H9 (cell line): ENCODE results near the gene GNA12. TPM values are rescaled to one million over a fixed set of nuclear protein-coding genes. Genes with fewer than 3 reads are reported as not detected.

Source experiments
- DNase-seq: peaks from one replicate; pipeline ENCODE4 v3.0.0-alpha.2; 2017
- H2AFZ ChIP-seq: one replicate; pipeline ENCODE4 v1.6.1; 2013; ENCODE audit warnings: mild to moderate bottlenecking, low read length, control low read depth, moderate library complexity
- H2AK5ac ChIP-seq: 2 replicates; pipeline ENCODE4 v1.6.1; 2013; ENCODE audit warnings: low read length, control low read depth, mixed read lengths; ENCODE audit not compliant: insufficient read length
- H2BK120ac ChIP-seq: one replicate; pipeline ENCODE4 v1.6.1; 2013; ENCODE audit warnings: low read depth, mild to moderate bottlenecking, low read length, control low read depth, inconsistent platforms; ENCODE audit not compliant: poor library complexity, severe bottlenecking
- H2BK12ac ChIP-seq: 2 replicates; pipeline ENCODE4 v1.6.1; 2013; ENCODE audit warnings: low read length, control low read depth, mixed read lengths, low read depth; ENCODE audit not compliant: insufficient read length
- H2BK15ac ChIP-seq: 2 replicates; pipeline ENCODE4 v1.6.1; 2013; ENCODE audit warnings: low read depth, low read length, control low read depth
- H2BK20ac ChIP-seq: one replicate; pipeline ENCODE4 v1.6.1; 2013; ENCODE audit warnings: low read depth, mild to moderate bottlenecking, low read length, control low read depth, inconsistent platforms; ENCODE audit not compliant: poor library complexity, severe bottlenecking
- H2BK5ac ChIP-seq: 2 replicates; pipeline ENCODE4 v1.6.1; 2013; ENCODE audit warnings: low read length, control low read depth, mixed read lengths; ENCODE audit not compliant: insufficient read length
- H3K14ac ChIP-seq: 2 replicates; pipeline ENCODE4 v1.6.1; 2013; ENCODE audit warnings: low read length, control low read depth; ENCODE audit not compliant: insufficient read depth
- H3K18ac ChIP-seq: 2 replicates; pipeline ENCODE4 v1.6.1; 2013; ENCODE audit warnings: low read depth, mild to moderate bottlenecking, mixed read lengths, low read length, control low read depth; ENCODE audit not compliant: insufficient read length
- H3K23ac ChIP-seq: 2 replicates; pipeline ENCODE4 v1.6.1; 2013; ENCODE audit warnings: low read length, control low read depth, mixed read lengths, low read depth; ENCODE audit not compliant: insufficient read length
- H3K23me2 ChIP-seq: 2 replicates; pipeline ENCODE4 v1.6.1; 2013; ENCODE audit warnings: low read depth, mild to moderate bottlenecking, mixed read lengths, low read length, control low read depth; ENCODE audit not compliant: insufficient read length, poor library complexity, severe bottlenecking
- H3K27ac ChIP-seq: 2 replicates; pipeline ENCODE4 v1.5.1; 2013; ENCODE audit warnings: low read length, control low read depth, mixed read lengths, low read depth; ENCODE audit not compliant: insufficient read length
- H3K27me3 ChIP-seq: 2 replicates; pipeline ENCODE4 v1.6.1; 2013; ENCODE audit warnings: low read length, control low read depth, inconsistent platforms; ENCODE audit not compliant: insufficient read depth
- H3K4ac ChIP-seq: 2 replicates; pipeline ENCODE4 v1.6.1; 2013; ENCODE audit warnings: low read depth, mild to moderate bottlenecking, control low read depth, inconsistent platforms, low read length, moderate library complexity
- H3K4me1 ChIP-seq: 2 replicates; pipeline ENCODE4 v1.6.1; 2013; ENCODE audit warnings: low read length, control low read depth, inconsistent platforms; ENCODE audit not compliant: insufficient read depth
- H3K4me2 ChIP-seq: 2 replicates; pipeline ENCODE4 v1.6.1; 2013; ENCODE audit warnings: low read length, control low read depth, mixed read lengths; ENCODE audit not compliant: insufficient read length, insufficient read depth
- H3K56ac ChIP-seq: 2 replicates; pipeline ENCODE4 v1.6.1; 2013; ENCODE audit warnings: low read depth, mild to moderate bottlenecking, mixed read lengths, low read length, control low read depth; ENCODE audit not compliant: insufficient read length
- H3K79me1 ChIP-seq: 2 replicates; pipeline ENCODE4 v1.6.1; 2013; ENCODE audit warnings: low read depth, mild to moderate bottlenecking, moderate library complexity, low read length, control low read depth, inconsistent platforms; ENCODE audit not compliant: insufficient read depth, poor library complexity, severe bottlenecking
- H3K79me2 ChIP-seq: 2 replicates; pipeline ENCODE4 v1.6.1; 2013; ENCODE audit warnings: low read length, control low read depth, inconsistent platforms; ENCODE audit not compliant: insufficient read depth
- H3K9ac ChIP-seq: 2 replicates; pipeline ENCODE4 v1.6.1; 2013; ENCODE audit warnings: low read length, control low read depth, mixed read lengths; ENCODE audit not compliant: insufficient read length; ENCODE audit errors: extremely low read depth
- H3K9me3 ChIP-seq: one replicate; pipeline ENCODE4 v1.6.1; 2013; ENCODE audit warnings: low read depth, low read length, inconsistent platforms; ENCODE audit not compliant: control insufficient read depth
- H3T11ph ChIP-seq: one replicate; pipeline ENCODE4 v1.6.1; 2013; ENCODE audit warnings: mild to moderate bottlenecking, low read length, control low read depth, inconsistent platforms
- H4K20me1 ChIP-seq: one replicate; pipeline ENCODE4 v1.6.1; 2013; ENCODE audit not compliant: control insufficient read depth, insufficient read length, insufficient read depth
- H4K5ac ChIP-seq: 2 replicates; pipeline ENCODE4 v1.6.1; 2013; ENCODE audit warnings: low read depth, mild to moderate bottlenecking, mixed read lengths, low read length, control low read depth; ENCODE audit not compliant: insufficient read length
- H4K8ac ChIP-seq: replicated peaks from 2 replicates; pipeline ENCODE4 v1.6.1; 2013; ENCODE audit warnings: low read length, control low read depth, mixed read lengths, low read depth; ENCODE audit not compliant: insufficient read length
- H4K91ac ChIP-seq: 2 replicates; pipeline ENCODE4 v1.6.1; 2013; ENCODE audit warnings: low read depth, mild to moderate bottlenecking, moderate library complexity, mixed read lengths, low read length, control low read depth; ENCODE audit not compliant: insufficient read length
- H3K27ac Mint-ChIP-seq, 3 experiments: 2 replicates in 2 of 3; 3 replicates in 1 of 3; pipeline ENCODE4 v1.8.0; 2020 to 2021; ENCODE audit warnings: mixed read lengths in 3 of 3, mild to moderate bottlenecking in 1 of 3, moderate library complexity in 1 of 3
- H3K27me3 Mint-ChIP-seq: 2 replicates; pipeline ENCODE4 v1.8.0; 2021; ENCODE audit warnings: low read depth, mild to moderate bottlenecking, moderate library complexity, mixed read lengths
- H3K36me3 Mint-ChIP-seq, 3 experiments: 2 replicates in 2 of 3; 3 replicates in 1 of 3; pipeline ENCODE4 v1.8.0; 2020 to 2021; ENCODE audit warnings: low read depth in 3 of 3, mixed read lengths in 3 of 3; ENCODE audit not compliant: insufficient read depth in 1 of 3
- H3K4me1 Mint-ChIP-seq, 2 experiments: 2 replicates each; pipeline ENCODE4 v1.8.0; 2020; ENCODE audit warnings: mixed read lengths in 2 of 2
- H3K4me3 Mint-ChIP-seq, 2 experiments: 2 replicates in 1 of 2; 3 replicates in 1 of 2; pipeline ENCODE4 v1.8.0; 2020 to 2021; ENCODE audit warnings: mild to moderate bottlenecking in 2 of 2, mixed read lengths in 2 of 2, moderate library complexity in 1 of 2
- H3K9me3 Mint-ChIP-seq, 2 experiments: 2 replicates in 1 of 2; 3 replicates in 1 of 2; pipeline ENCODE4 v1.8.0; 2020; ENCODE audit warnings: mild to moderate bottlenecking in 2 of 2, mixed read lengths in 2 of 2, moderate library complexity in 1 of 2
- total RNA-seq: library from RNA; stranded (reverse); gene quantifications from 2 replicates; pipeline ENCODE4 v1.2.1, GENCODE V29; 2021
- TF ChIP-seq, protein P1 (sequence below): fragments of 200-600 bp; sonication (generic); conservative IDR thresholded peaks from 3 replicates; pipeline ENCODE4 v1.8.0; 2021; ENCODE audit warnings: antibody characterized with exemption, mild to moderate bottlenecking

Gene GNA12
- total RNA-seq, 1 experiment from 2014 or later, result 60.2 TPM

DNA sequence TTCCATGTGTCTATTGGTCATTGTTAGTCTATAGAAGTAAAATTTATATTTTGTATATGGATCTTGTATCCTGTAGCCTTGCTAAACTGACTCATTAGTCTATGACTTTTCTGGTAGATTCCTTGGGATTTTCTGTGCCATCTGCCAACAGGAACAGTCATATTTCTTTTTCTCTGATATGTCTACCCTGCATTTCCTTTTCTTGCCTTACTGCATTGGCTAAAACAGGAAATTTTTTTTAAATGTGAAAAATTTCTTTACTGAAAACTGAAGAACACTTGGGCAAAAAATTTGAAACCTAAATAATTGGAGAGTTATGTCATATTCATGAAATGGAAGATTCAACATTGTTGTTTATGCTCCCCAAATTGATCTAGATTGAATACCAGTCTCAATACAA, 88.6 kb downstream of the GNA12 start:
- H4K91ac ChIP-seq, result no peak overlapping the region
- H3K56ac ChIP-seq, result no peak overlapping the region
- DNase-seq, result no peak
- H2BK5ac ChIP-seq, result no peak overlapping the region
- peaks cover 5% of the 10 kb centered on the region for H3K79me1 ChIP-seq
- H4K20me1 ChIP-seq, result peaks cover under 1% of the 10 kb centered on the region
- Mint-ChIP-seq H3K27ac (no peak overlapping the region), H3K9me3 (no peaks in the 10 kb centered on the region), H3K4me3 (no peak overlapping the region), H3K4me1 (peaks cover 29 to 31% of the 10 kb centered on the region in 2 experiments), H3K27me3 (no peaks in the 10 kb centered on the region), H3K36me3 (peaks cover 17 to 33% (median 25%) of the 10 kb centered on the region in 3 experiments)
- no peak overlapping the region for H4K8ac ChIP-seq
- no peak overlapping the region for H2BK12ac ChIP-seq
- no peak overlapping the region for H3K14ac ChIP-seq
- H2AFZ ChIP-seq, result no peak overlapping the region
- no peak overlapping the region for H3K18ac ChIP-seq
- no peak overlapping the region for H3K4me2 ChIP-seq
- H3K4ac ChIP-seq, result no peak overlapping the region
- H2BK20ac ChIP-seq, result no peak overlapping the region
- no peaks in the 10 kb centered on the region for H3K23me2 ChIP-seq
- TF ChIP-seq, protein P1, sequence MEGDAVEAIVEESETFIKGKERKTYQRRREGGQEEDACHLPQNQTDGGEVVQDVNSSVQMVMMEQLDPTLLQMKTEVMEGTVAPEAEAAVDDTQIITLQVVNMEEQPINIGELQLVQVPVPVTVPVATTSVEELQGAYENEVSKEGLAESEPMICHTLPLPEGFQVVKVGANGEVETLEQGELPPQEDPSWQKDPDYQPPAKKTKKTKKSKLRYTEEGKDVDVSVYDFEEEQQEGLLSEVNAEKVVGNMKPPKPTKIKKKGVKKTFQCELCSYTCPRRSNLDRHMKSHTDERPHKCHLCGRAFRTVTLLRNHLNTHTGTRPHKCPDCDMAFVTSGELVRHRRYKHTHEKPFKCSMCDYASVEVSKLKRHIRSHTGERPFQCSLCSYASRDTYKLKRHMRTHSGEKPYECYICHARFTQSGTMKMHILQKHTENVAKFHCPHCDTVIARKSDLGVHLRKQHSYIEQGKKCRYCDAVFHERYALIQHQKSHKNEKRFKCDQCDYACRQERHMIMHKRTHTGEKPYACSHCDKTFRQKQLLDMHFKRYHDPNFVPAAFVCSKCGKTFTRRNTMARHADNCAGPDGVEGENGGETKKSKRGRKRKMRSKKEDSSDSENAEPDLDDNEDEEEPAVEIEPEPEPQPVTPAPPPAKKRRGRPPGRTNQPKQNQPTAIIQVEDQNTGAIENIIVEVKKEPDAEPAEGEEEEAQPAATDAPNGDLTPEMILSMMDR, result no peak
- no peaks in the 10 kb centered on the region for H3K9me3 ChIP-seq
- H3K4me1 ChIP-seq, result 0 out of 2 replicates have a peak, but pooled peaks cover 2% of the 10 kb centered on the region
- no peak overlapping the region for H3T11ph ChIP-seq
- H3K79me2 ChIP-seq, result peaks cover 13% of the 10 kb centered on the region; the same call in 1 of the 2 replicates
- no peaks in the 10 kb centered on the region for H3K27me3 ChIP-seq
- no peak overlapping the region for H4K5ac ChIP-seq
- H2BK15ac ChIP-seq, result no peak overlapping the region
- H3K23ac ChIP-seq, result no peak overlapping the region
- H2BK120ac ChIP-seq, result no peak overlapping the region
- H2AK5ac ChIP-seq, result no peak overlapping the region
- no peak overlapping the region for H3K9ac ChIP-seq
- no peak overlapping the region for H3K27ac ChIP-seq
